WTC11 (cell line): ENCODE results near the gene NFATC2. TPM values are rescaled to one million over a fixed set of nuclear protein-coding genes. Genes with fewer than 3 reads are reported as not detected.

Source experiments
- ATAC-seq: fragments of 200-7000 bp; cut with Tn5 transposase; 2 replicates; pipeline ENCODE4 v1.10.0; 2021; ENCODE audit warnings: mild to moderate bottlenecking, moderate library complexity
- CTCF ChIA-PET: fragments of 300-600 bp; sonication (Branson Sonifier 250); formaldehyde crosslinking; loops from one replicate; lab custom pipeline; 2021; ENCODE audit warnings: antibody characterized with exemption; lab: Charles Lee
- POLR2A ChIA-PET: fragments of 350-600 bp; sonication (Branson Sonifier 250); formaldehyde crosslinking; loops from one replicate; lab custom pipeline; 2021; ENCODE audit warnings: antibody characterized with exemption; lab: Charles Lee
- DNase-seq: peaks from one replicate; pipeline ENCODE4 v3.0.0; 2021; ENCODE audit warnings: low spot score
- H3K27ac Mint-ChIP-seq: 2 replicates; pipeline ENCODE4 v1.8.0; 2021; ENCODE audit warnings: mixed read lengths
- H3K27me3 Mint-ChIP-seq: 2 replicates; pipeline ENCODE4 v1.8.0; 2021; ENCODE audit warnings: low read depth, mild to moderate bottlenecking, moderate library complexity, mixed read lengths
- H3K36me3 Mint-ChIP-seq: 2 replicates; pipeline ENCODE4 v1.8.0; 2021; ENCODE audit warnings: mixed read lengths
- H3K4me1 Mint-ChIP-seq: 2 replicates; pipeline ENCODE4 v1.8.0; 2022; ENCODE audit warnings: mixed read lengths
- H3K4me3 Mint-ChIP-seq: 2 replicates; pipeline ENCODE4 v1.8.0; 2021; ENCODE audit warnings: mild to moderate bottlenecking, moderate library complexity, mixed read lengths
- H3K9me3 Mint-ChIP-seq: 2 replicates; pipeline ENCODE4 v1.8.0; 2021; ENCODE audit warnings: mixed read lengths
- ARID4B ChIP-seq: sonication (generic); formaldehyde crosslinking; IDR thresholded peaks from 2 replicates; pipeline ENCODE4 v1.8.0; 2023; ENCODE audit warnings: missing genetic modification reagents, mild to moderate bottlenecking, borderline replicate concordance
- ATF3 ChIP-seq: sonication (generic); formaldehyde crosslinking; conservative IDR thresholded peaks from 2 replicates; pipeline ENCODE4 v1.8.1; 2022; ENCODE audit warnings: mild to moderate bottlenecking, missing genetic modification reagents
- E2F4 ChIP-seq: sonication (generic); formaldehyde crosslinking; IDR thresholded peaks from 2 replicates; pipeline ENCODE4 v1.8.1; 2022; ENCODE audit warnings: low read depth, mild to moderate bottlenecking, moderate library complexity, missing genetic modification reagents, borderline replicate concordance
- ESRRA ChIP-seq: sonication (generic); formaldehyde crosslinking; IDR thresholded peaks from 2 replicates; pipeline ENCODE4 v1.8.1; 2022; ENCODE audit warnings: mild to moderate bottlenecking, missing genetic modification reagents, borderline replicate concordance
- FOXK1 ChIP-seq: sonication (generic); formaldehyde crosslinking; IDR thresholded peaks from 2 replicates; pipeline ENCODE4 v1.8.0; 2022; ENCODE audit warnings: mild to moderate bottlenecking, moderate library complexity, missing genetic modification reagents
- FOXP1 ChIP-seq: sonication (generic); formaldehyde crosslinking; IDR thresholded peaks from 2 replicates; pipeline ENCODE4 v1.8.0; 2022; ENCODE audit warnings: missing genetic modification reagents, mild to moderate bottlenecking, moderate library complexity, borderline replicate concordance
- FOXP4 ChIP-seq: sonication (generic); formaldehyde crosslinking; IDR thresholded peaks from 2 replicates; pipeline ENCODE4 v1.8.0; 2022; ENCODE audit warnings: mild to moderate bottlenecking, missing genetic modification reagents
- GABPB1 ChIP-seq: sonication (generic); formaldehyde crosslinking; IDR thresholded peaks from 2 replicates; pipeline ENCODE4 v1.8.1; 2023; ENCODE audit warnings: mild to moderate bottlenecking, missing genetic modification reagents
- MXD4 ChIP-seq: fragments of 250-450 bp; sonication (Bioruptor Pico); IDR thresholded peaks from 2 replicates; pipeline ENCODE4 v1.8.0; 2021; ENCODE audit warnings: mild to moderate bottlenecking, moderate library complexity, borderline replicate concordance
- NFATC4 ChIP-seq: fragments of 250-450 bp; sonication (Bioruptor Pico); IDR thresholded peaks from 2 replicates; pipeline ENCODE4 v1.9.0; 2021; ENCODE audit warnings: mild to moderate bottlenecking
- NFE2L1 ChIP-seq: sonication (generic); formaldehyde crosslinking; IDR thresholded peaks from 2 replicates; pipeline ENCODE4 v1.8.1; 2023; ENCODE audit warnings: missing genetic modification reagents
- NR3C1 ChIP-seq: sonication (generic); formaldehyde crosslinking; conservative IDR thresholded peaks from 2 replicates; pipeline ENCODE4 v1.8.1; 2023; ENCODE audit warnings: low read depth, mild to moderate bottlenecking, missing genetic modification reagents
- RORB ChIP-seq: fragments of 250-450 bp; sonication (Bioruptor Pico); IDR thresholded peaks from 2 replicates; pipeline ENCODE4 v1.9.0; 2021; ENCODE audit warnings: mild to moderate bottlenecking
- SMAD3 ChIP-seq: sonication (generic); formaldehyde crosslinking; IDR thresholded peaks from 2 replicates; pipeline ENCODE4 v1.8.0; 2022; ENCODE audit warnings: missing genetic modification reagents, mild to moderate bottlenecking, borderline replicate concordance
- SMAD4 ChIP-seq: sonication (generic); formaldehyde crosslinking; IDR thresholded peaks from 2 replicates; pipeline ENCODE4 v1.8.0; 2022; ENCODE audit warnings: mild to moderate bottlenecking, missing genetic modification reagents
- SOX15 ChIP-seq: fragments of 250-450 bp; sonication (Bioruptor Pico); IDR thresholded peaks from 2 replicates; pipeline ENCODE4 v1.9.0; 2021; ENCODE audit warnings: mild to moderate bottlenecking
- USF1 ChIP-seq: sonication (generic); formaldehyde crosslinking; IDR thresholded peaks from 2 replicates; pipeline ENCODE4 v1.8.0; 2022; ENCODE audit warnings: mild to moderate bottlenecking, missing genetic modification reagents
- ZMAT4 ChIP-seq: fragments of 250-450 bp; sonication (Bioruptor Pico); IDR thresholded peaks from 2 replicates; pipeline ENCODE4 v1.9.0; 2021; ENCODE audit warnings: mild to moderate bottlenecking
- ZNF121 ChIP-seq: sonication (generic); formaldehyde crosslinking; IDR thresholded peaks from 2 replicates; pipeline ENCODE4 v1.8.0; 2023; ENCODE audit warnings: missing genetic modification reagents
- ZNF138 ChIP-seq: sonication (generic); formaldehyde crosslinking; conservative IDR thresholded peaks from 2 replicates; pipeline ENCODE4 v1.8.1; 2022; ENCODE audit warnings: mild to moderate bottlenecking, moderate library complexity, missing genetic modification reagents
- ZNF396 ChIP-seq: fragments of 250-450 bp; sonication (Bioruptor Pico); IDR thresholded peaks from 2 replicates; pipeline ENCODE4 v1.8.0; 2021; ENCODE audit warnings: mild to moderate bottlenecking, moderate library complexity, borderline replicate concordance
- total RNA-seq: library from RNA; stranded (reverse); gene quantifications from 3 replicates; pipeline ENCODE4 v1.2.3, GENCODE V29; 2021

The NFATC2 gene
- total RNA-seq, 1 experiment from 2014 or later, result 1.7 TPM

GRCh38 chr20:51583499-51583898 is 41.0 kb upstream of the NFATC2 start:
- TF ChIP-seq ZNF138 (CRISPR knock-in tag) (no peak), NFE2L1 (no peak), SMAD3 (CRISPR knock-in tag) (no peak), FOXK1 (CRISPR knock-in tag) (no peak), ATF3 (no peak), ARID4B (CRISPR knock-in tag) (no peak), USF1 (no peak), ZNF121 (no peak), SOX15 (CRISPR knock-in tag) (no peak), ESRRA (no peak), ZMAT4 (no peak), FOXP1 (no peak), SMAD4 (no peak), MXD4 (CRISPR knock-in tag) (no peak)
- H3K4me3 Mint-ChIP-seq, result no peak overlapping the region
- H3K27ac Mint-ChIP-seq, result no peak overlapping the region
- ChIA-PET POLR2A (interaction anchor here (1.5 kb wide), 1 partner anchor 197 kb away, joined by 3 read pairs; no protein-coding TSS in a partner anchor), CTCF (interaction anchor here (0.6 to 0.8 kb wide), 3 partner anchors 11 to 790 kb away, joined by 3 to 5 read pairs (median 3); no protein-coding TSS in a partner anchor)
- DNase-seq (no peak), ATAC-seq (peak; percentile 20; the same call in 1 of the 2 replicates)
- 0 out of 2 replicates have a peak, but pooled peaks cover 3% of the 10 kb centered on the region for H3K9me3 Mint-ChIP-seq
- no peaks in the 10 kb centered on the region for H3K36me3 Mint-ChIP-seq
- peaks cover 6% of the 10 kb centered on the region; the same call in 1 of the 2 replicates for H3K27me3 Mint-ChIP-seq
- no peaks in the 10 kb centered on the region for H3K4me1 Mint-ChIP-seq

- ATAC-seq (no peak), DNase-seq (no peak)
- Mint-ChIP-seq H3K27me3 (peaks cover 6% of the 10 kb centered on the region; the same call in 1 of the 2 replicates), H3K4me3 (no peak overlapping the region), H3K27ac (no peak overlapping the region), H3K9me3 (peaks cover 4% of the 10 kb centered on the region), H3K4me1 (no peaks in the 10 kb centered on the region), H3K36me3 (no peaks in the 10 kb centered on the region)
- POLR2A ChIA-PET, result interaction anchor here (1.5 kb wide), 1 partner anchor 197 kb away, joined by 3 read pairs; no protein-coding TSS in a partner anchor
- no peak for TF ChIP-seq NFE2L1
- no peak for TF ChIP-seq NFATC4 (CRISPR knock-in tag)
- TF ChIP-seq FOXP4, result no peak
- no peak for TF ChIP-seq E2F4 (CRISPR knock-in tag)
- no peak for TF ChIP-seq RORB (CRISPR knock-in tag)
- TF ChIP-seq NR3C1 (CRISPR knock-in tag), result no peak
- TF ChIP-seq GABPB1 (CRISPR knock-in tag), result no peak
- no peak for TF ChIP-seq ZNF396 (CRISPR knock-in tag)
- CTCF ChIA-PET, result interaction anchor here (0.6 to 0.8 kb wide), 2 partner anchors 197 to 790 kb away, joined by 3 to 5 read pairs; no protein-coding TSS in a partner anchor
Observed at GRCh38 chr20:51583073-51583472, 40.6 kb upstream of the NFATC2 start.
